Suppressor macrophage (primary cell): ENCODE results near the gene CHAF1B.

ENCODE experiments used
- DNase-seq, 4 experiments: peaks; one replicate each; pipeline ENCODE4 v3.0.0-alpha.2; 2020 to 2022

CHAF1B gene

GRCh38 chr21:36428761-36429432 lies 43.7 kb downstream of the CHAF1B start:
- DNase-seq = peak; percentile 82 to 87 (median 86)

- peak; percentile 93 to 98 (median 94) for DNase-seq
These were observed 44.9 kb downstream of the CHAF1B start for GRCh38 chr21:36429947-36430546.

- DNase-seq = peak in 2 of 4 experiments; percentile 21 to 32
These were observed 45.6 kb downstream of the CHAF1B start for GRCh38 chr21:36430841-36431240.

- DNase-seq = peak; percentile 41 to 71 (median 67)
These were observed 46.1 kb downstream of the CHAF1B start for GRCh38 chr21:36431252-36431651.

GRCh38 chr21:36433059-36433709 lies 48.0 kb downstream of the CHAF1B start:
- DNase-seq = no peak

- no peak for DNase-seq
These were observed 49.0 kb downstream of the CHAF1B start for GRCh38 chr21:36434144-36434543.

GRCh38 chr21:36436829-36437744 lies 51.9 kb downstream of the CHAF1B start:
- peak; percentile 51 to 84 (median 70) for DNase-seq

- peak in 3 of 4 experiments; percentile 45 to 59 (median 59) for DNase-seq
These were observed 52.5 kb downstream of the CHAF1B start for GRCh38 chr21:36437745-36438128.

GRCh38 chr21:36441715-36442114 lies 56.5 kb downstream of the CHAF1B start:
- DNase-seq = no peak

- DNase-seq = no peak
These were observed 61.1 kb downstream of the CHAF1B start for GRCh38 chr21:36446301-36446700.

GRCh38 chr21:36450511-36450910 lies 65.3 kb downstream of the CHAF1B start:
- peak in 3 of 4 experiments; percentile 29 to 48 (median 45) for DNase-seq

GRCh38 chr21:36451506-36451905 lies 66.3 kb downstream of the CHAF1B start:
- DNase-seq = peak; percentile 22 to 70 (median 56)

GRCh38 chr21:36452281-36452825 lies 67.2 kb downstream of the CHAF1B start:
- peak; percentile 20 to 55 (median 48) for DNase-seq

GRCh38 chr21:36454093-36454531 lies 68.9 kb downstream of the CHAF1B start:
- no peak for DNase-seq

GRCh38 chr21:36454706-36455105 lies 69.5 kb downstream of the CHAF1B start:
- no peak for DNase-seq

GRCh38 chr21:36456729-36457414 lies 71.7 kb downstream of the CHAF1B start:
- peak; percentile 78 to 95 (median 86) for DNase-seq

- no peak for DNase-seq
These were observed 73.9 kb downstream of the CHAF1B start for GRCh38 chr21:36459098-36459497.

GRCh38 chr21:36460866-36461265 lies 75.7 kb downstream of the CHAF1B start:
- DNase-seq = no peak

- DNase-seq = no peak
These were observed 76.2 kb downstream of the CHAF1B start for GRCh38 chr21:36461277-36461917.

- DNase-seq = no peak
These were observed 76.8 kb downstream of the CHAF1B start for GRCh38 chr21:36461918-36462486.

GRCh38 chr21:36463204-36463603 lies 78.0 kb downstream of the CHAF1B start:
- peak in 3 of 4 experiments; percentile 29 to 33 (median 33) for DNase-seq
